Neural cell (in vitro differentiated cells): Measurements from ENCODE around the gene ATP6AP1. TPM values are rescaled to one million over a fixed set of nuclear protein-coding genes. Genes with fewer than 3 reads are reported as not detected.

Source experiments
- H2AFZ ChIP-seq: fragments of 200-600, 300-800 bp; sonication (generic), shearing (Covaris generic); 2 replicates; pipeline ENCODE4 v1.6.0; 2014; ENCODE audit warnings: low read depth, mild to moderate bottlenecking, antibody characterized with exemption, low read length, moderate library complexity
- H3F3A ChIP-seq: fragments of 200-600 bp; shearing (Covaris generic); 2 replicates; pipeline ENCODE4 v1.6.1; 2016; ENCODE audit warnings: mild to moderate bottlenecking, moderate library complexity, mixed read lengths, antibody characterized with exemption, low read length; ENCODE audit not compliant: insufficient read depth, poor library complexity, severe bottlenecking
- H3K27ac ChIP-seq: fragments of 200-600, 300-800 bp; sonication (generic), shearing (Covaris generic); 2 replicates; pipeline ENCODE4 v1.5.1; 2014; ENCODE audit warnings: mild to moderate bottlenecking, low read length, moderate library complexity
- H3K27me3 ChIP-seq: fragments of 300-800, 200-600 bp; sonication (generic), shearing (Covaris generic); 2 replicates; pipeline ENCODE4 v1.6.0; 2014; ENCODE audit warnings: mild to moderate bottlenecking, low read depth, low read length, moderate library complexity; ENCODE audit not compliant: insufficient read depth
- H3K36me3 ChIP-seq: fragments of 300-800, 200-600 bp; sonication (generic), shearing (Covaris generic); 2 replicates; pipeline ENCODE4 v1.5.1; 2014; ENCODE audit warnings: mild to moderate bottlenecking, antibody characterized with exemption, low read length, moderate library complexity; ENCODE audit not compliant: insufficient read depth
- H3K4me2 ChIP-seq: fragments of 300-800, 200-600 bp; sonication (generic), shearing (Covaris generic); 2 replicates; pipeline ENCODE4 v1.6.0; 2014; ENCODE audit warnings: mild to moderate bottlenecking, low read length
- H3K4me3 ChIP-seq: fragments of 300-800, 200-600 bp; sonication (generic), shearing (Covaris generic); 2 replicates; pipeline ENCODE4 v1.5.1; 2014; ENCODE audit warnings: mild to moderate bottlenecking, low read length, moderate library complexity
- H3K79me2 ChIP-seq: fragments of 200-600 bp; shearing (Covaris generic); replicated peaks from 2 replicates; pipeline ENCODE4 v1.6.0; 2014; ENCODE audit warnings: mild to moderate bottlenecking, low read length, moderate library complexity; ENCODE audit not compliant: insufficient read depth
- H3K9ac ChIP-seq: fragments of 300-800, 200-600 bp; sonication (generic), shearing (Covaris generic); 2 replicates; pipeline ENCODE4 v1.6.1; 2016; ENCODE audit warnings: mild to moderate bottlenecking, low read length, mixed read lengths
- H3K9me2 ChIP-seq: fragments of 200-600 bp; shearing (Covaris generic); 2 replicates; pipeline ENCODE4 v1.6.1; 2016; ENCODE audit warnings: mild to moderate bottlenecking, low read length, mixed read lengths; ENCODE audit not compliant: insufficient read depth
- H3K9me3 ChIP-seq: fragments of 200-600, 300-800 bp; sonication (generic), shearing (Covaris generic); 2 replicates; pipeline ENCODE4 v1.6.1; 2016; ENCODE audit warnings: mild to moderate bottlenecking, mixed run types, low read length, moderate library complexity, mixed read lengths
- H4K20me1 ChIP-seq: fragments of 200-600 bp; shearing (Covaris generic); 2 replicates; pipeline ENCODE4 v1.6.1; 2016; ENCODE audit warnings: mild to moderate bottlenecking, mixed run types; ENCODE audit not compliant: insufficient read depth
- CTCF ChIP-seq: fragments of 450-650 bp; IDR thresholded peaks from 2 replicates; pipeline ENCODE4 v1.5.1; 2014; ENCODE audit warnings: antibody characterized with exemption, mild to moderate bottlenecking, moderate library complexity; ENCODE audit not compliant: poor library complexity, severe bottlenecking
- EP300 ChIP-seq: fragments of 450-650 bp; conservative IDR thresholded peaks from 2 replicates; pipeline ENCODE4 v1.6.1; 2014; ENCODE audit warnings: antibody characterized with exemption, mild to moderate bottlenecking, moderate library complexity; ENCODE audit not compliant: poor library complexity, severe bottlenecking
- EZH2 ChIP-seq: fragments of 200-600, 300-800 bp; shearing (Covaris generic), sonication (generic); IDR thresholded peaks from 2 replicates; pipeline ENCODE4 v1.6.1; 2014; ENCODE audit warnings: antibody characterized with exemption, low read length, borderline replicate concordance, mild to moderate bottlenecking; ENCODE audit not compliant: insufficient read depth, poor library complexity, severe bottlenecking
- MXI1 ChIP-seq: fragments of 450-650 bp; conservative IDR thresholded peaks from 2 replicates; pipeline ENCODE4 v1.6.1; 2014; ENCODE audit warnings: antibody characterized with exemption, mild to moderate bottlenecking; ENCODE audit not compliant: poor library complexity, severe bottlenecking
- POLR2AphosphoS5 ChIP-seq: IDR thresholded peaks from 2 replicates; pipeline ENCODE4 v1.6.1; 2012
- RAD21 ChIP-seq: fragments of 450-650 bp; conservative IDR thresholded peaks from 2 replicates; pipeline ENCODE4 v1.6.1; 2014; ENCODE audit warnings: antibody characterized with exemption, mild to moderate bottlenecking, moderate library complexity
- REST ChIP-seq: IDR thresholded peaks from 2 replicates; pipeline ENCODE4 v1.6.1; 2012; ENCODE audit warnings: borderline replicate concordance
- SMC3 ChIP-seq: fragments of 450-650 bp; conservative IDR thresholded peaks from 2 replicates; pipeline ENCODE4 v1.6.1; 2014; ENCODE audit warnings: antibody characterized with exemption, mild to moderate bottlenecking, moderate library complexity; ENCODE audit not compliant: poor library complexity
- TAF1 ChIP-seq: IDR thresholded peaks from 2 replicates; pipeline ENCODE4 v1.6.1; 2012; ENCODE audit warnings: low read depth
- polyA plus RNA-seq: library from polyadenylated mRNA; depleted of rRNA; stranded (reverse); fragments of >200 nt; gene quantifications from 2 replicates; pipeline ENCODE4 v1.2.3, GENCODE V29; 2014

The ATP6AP1 gene
- polyA plus RNA-seq, 1 donor from 2014 or later, result 126 TPM

GRCh38 chrX:154464806-154465365, 36.4 kb downstream of the ATP6AP1 start:
- Histone ChIP-seq H3K4me3 (no peak overlapping the region), H4K20me1 (no peaks in the 10 kb centered on the region), H3K9ac (no peak overlapping the region), H3K4me2 (no peak overlapping the region), H3K79me2 (peaks cover 5% of the 10 kb centered on the region), H3K27me3 (no peaks in the 10 kb centered on the region), H3K27ac (no peak overlapping the region), H3K9me3 (no peaks in the 10 kb centered on the region), H3K36me3 (no peaks in the 10 kb centered on the region), H3K9me2 (no peaks in the 10 kb centered on the region), H3F3A (no peaks in the 10 kb centered on the region), H2AFZ (no peak overlapping the region)
- TF ChIP-seq POLR2AphosphoS5 (no peak), SMC3 (no peak), MXI1 (no peak), RAD21 (no peak), TAF1 (no peak), REST (no peak), EP300 (no peak), EZH2 (no peak), CTCF (no peak)

- H3K79me2 ChIP-seq, result peaks cover 3% of the 10 kb centered on the region
- no peak overlapping the region for H3K9ac ChIP-seq
- no peaks in the 10 kb centered on the region for H3K27me3 ChIP-seq
- H3F3A ChIP-seq, result no peaks in the 10 kb centered on the region
- no peak overlapping the region for H3K27ac ChIP-seq
- no peaks in the 10 kb centered on the region for H3K9me2 ChIP-seq
- no peaks in the 10 kb centered on the region for H3K36me3 ChIP-seq
- H3K9me3 ChIP-seq, result no peaks in the 10 kb centered on the region
- no peak overlapping the region for H3K4me2 ChIP-seq
- no peaks in the 10 kb centered on the region for H4K20me1 ChIP-seq
- H2AFZ ChIP-seq, result no peak overlapping the region
- TF ChIP-seq EZH2, result no peak
- TF ChIP-seq EP300, result no peak
- TF ChIP-seq TAF1, result no peak
- TF ChIP-seq RAD21, result no peak
- TF ChIP-seq MXI1, result no peak
- no peak for TF ChIP-seq CTCF
- no peak for TF ChIP-seq REST
- no peak for TF ChIP-seq SMC3
- no peak overlapping the region for H3K4me3 ChIP-seq
Measured at GRCh38 chrX:154465601-154466000, 37.1 kb downstream of the ATP6AP1 start.
